Osteocyte (in vitro differentiated cells): ENCODE data around the gene MAML2. TPM values are rescaled to one million over a fixed set of nuclear protein-coding genes. Genes with fewer than 3 reads are reported as not detected.

Source experiments
- DNase-seq: peaks from one replicate; pipeline ENCODE4 v3.0.0; 2021; ENCODE audit warnings: mixed read lengths; ENCODE audit not compliant: unreplicated experiment; ENCODE audit errors: extremely low spot score
- H3K27ac Mint-ChIP-seq: one replicate; pipeline ENCODE4 v1.8.0; 2021; ENCODE audit warnings: mild to moderate bottlenecking, mixed read lengths; ENCODE audit not compliant: unreplicated experiment
- H3K27me3 Mint-ChIP-seq: one replicate; pipeline ENCODE4 v1.8.0; 2021; ENCODE audit warnings: mixed read lengths; ENCODE audit not compliant: unreplicated experiment
- H3K36me3 Mint-ChIP-seq: one replicate; pipeline ENCODE4 v1.8.0; 2021; ENCODE audit warnings: mixed read lengths; ENCODE audit not compliant: unreplicated experiment
- H3K4me1 Mint-ChIP-seq: one replicate; pipeline ENCODE4 v1.8.0; 2021; ENCODE audit warnings: mixed read lengths; ENCODE audit not compliant: unreplicated experiment
- H3K4me3 Mint-ChIP-seq: one replicate; pipeline ENCODE4 v1.8.0; 2021; ENCODE audit warnings: mild to moderate bottlenecking, moderate library complexity, mixed read lengths; ENCODE audit not compliant: unreplicated experiment
- H3K9me3 Mint-ChIP-seq: one replicate; pipeline ENCODE4 v1.8.0; 2021; ENCODE audit warnings: mixed read lengths; ENCODE audit not compliant: unreplicated experiment
- total RNA-seq: library from RNA; stranded (reverse); gene quantifications from 2 replicates; pipeline ENCODE4 v1.2.1, GENCODE V29; 2021
- TF ChIP-seq, protein P1 (sequence below): fragments of 200-600 bp; sonication (generic); IDR thresholded peaks from 2 replicates; pipeline ENCODE4 v1.5.0; 2021; ENCODE audit warnings: antibody characterized with exemption, mild to moderate bottlenecking, moderate library complexity

The MAML2 gene
- total RNA-seq, 1 donor from 2014 or later = 29.3 TPM

DNA sequence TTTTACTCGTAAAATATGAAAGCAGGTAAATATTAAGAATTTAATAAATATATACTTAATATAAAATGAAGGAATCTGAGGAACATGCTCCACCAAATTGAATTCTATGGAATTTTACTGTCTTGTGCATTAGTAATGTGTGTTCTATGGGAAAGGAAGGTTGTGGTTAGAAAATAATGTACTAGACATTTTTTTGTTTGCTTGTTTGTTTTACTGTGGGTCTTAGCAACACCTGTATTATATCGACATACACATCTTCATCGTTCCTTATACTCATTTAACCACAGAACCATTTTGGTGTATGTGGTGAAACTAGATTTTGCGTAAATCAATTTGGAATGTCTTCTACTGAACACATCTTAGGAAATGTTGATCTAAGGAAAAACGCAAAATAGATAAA is 304.9 kb downstream of the MAML2 start:
- Mint-ChIP-seq H3K36me3 (peaks cover 17% of the 10 kb centered on the region), H3K27me3 (no peaks in the 10 kb centered on the region), H3K27ac (no peak overlapping the region), H3K4me1 (peaks cover 12% of the 10 kb centered on the region), H3K4me3 (no peak overlapping the region), H3K9me3 (no peaks in the 10 kb centered on the region)
- TF ChIP-seq, protein P1, sequence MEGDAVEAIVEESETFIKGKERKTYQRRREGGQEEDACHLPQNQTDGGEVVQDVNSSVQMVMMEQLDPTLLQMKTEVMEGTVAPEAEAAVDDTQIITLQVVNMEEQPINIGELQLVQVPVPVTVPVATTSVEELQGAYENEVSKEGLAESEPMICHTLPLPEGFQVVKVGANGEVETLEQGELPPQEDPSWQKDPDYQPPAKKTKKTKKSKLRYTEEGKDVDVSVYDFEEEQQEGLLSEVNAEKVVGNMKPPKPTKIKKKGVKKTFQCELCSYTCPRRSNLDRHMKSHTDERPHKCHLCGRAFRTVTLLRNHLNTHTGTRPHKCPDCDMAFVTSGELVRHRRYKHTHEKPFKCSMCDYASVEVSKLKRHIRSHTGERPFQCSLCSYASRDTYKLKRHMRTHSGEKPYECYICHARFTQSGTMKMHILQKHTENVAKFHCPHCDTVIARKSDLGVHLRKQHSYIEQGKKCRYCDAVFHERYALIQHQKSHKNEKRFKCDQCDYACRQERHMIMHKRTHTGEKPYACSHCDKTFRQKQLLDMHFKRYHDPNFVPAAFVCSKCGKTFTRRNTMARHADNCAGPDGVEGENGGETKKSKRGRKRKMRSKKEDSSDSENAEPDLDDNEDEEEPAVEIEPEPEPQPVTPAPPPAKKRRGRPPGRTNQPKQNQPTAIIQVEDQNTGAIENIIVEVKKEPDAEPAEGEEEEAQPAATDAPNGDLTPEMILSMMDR = no peak
- DNase-seq = no peak

DNA sequence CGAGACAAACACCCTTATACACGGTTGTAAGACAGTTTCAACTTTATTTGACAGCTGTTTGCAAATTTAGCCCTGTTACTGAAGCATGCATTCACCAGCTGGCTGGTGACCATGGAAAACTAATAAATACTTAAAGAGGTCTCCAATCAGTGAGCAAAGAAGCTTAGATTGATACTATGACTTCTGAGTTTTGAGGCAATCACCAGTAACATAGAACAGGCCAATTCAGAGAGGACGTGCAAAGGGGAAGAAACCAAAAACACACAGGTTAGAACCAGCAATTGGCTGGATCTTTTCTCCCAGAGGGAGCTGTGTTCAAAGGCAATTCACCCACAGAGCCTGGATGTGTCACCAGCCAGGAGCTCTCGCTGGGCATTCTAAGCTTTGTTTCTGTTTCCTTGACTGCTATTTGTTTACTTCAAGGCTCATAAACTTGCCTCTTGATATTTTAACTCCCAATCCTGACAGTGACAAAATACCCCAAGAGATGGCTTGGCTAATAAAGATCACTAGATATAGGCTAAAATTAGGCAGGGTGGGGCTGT is 305.5 kb downstream of the MAML2 start:
- Mint-ChIP-seq H3K9me3 (no peaks in the 10 kb centered on the region), H3K27ac (no peak overlapping the region)
- DNase-seq = no peak

DNA sequence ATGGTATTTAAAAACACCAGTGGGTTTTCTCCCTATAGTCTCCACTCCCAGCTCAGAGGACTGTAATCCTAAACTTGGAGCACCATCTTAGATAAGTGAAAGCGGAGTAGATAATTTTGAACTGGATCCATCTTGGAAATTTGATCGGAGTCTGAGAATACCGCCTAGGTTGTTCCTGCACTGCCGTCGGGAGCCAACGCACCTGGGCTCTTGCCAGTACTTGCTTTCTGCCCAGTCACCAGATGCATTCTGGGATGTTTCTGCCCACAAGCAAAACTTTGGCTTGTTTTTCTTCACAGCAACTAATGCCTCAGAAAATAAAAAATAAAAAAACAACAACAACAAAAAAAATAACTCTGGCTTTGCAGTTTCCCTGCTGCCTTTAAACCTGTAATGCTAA is 306.1 kb downstream of the MAML2 start:
- Mint-ChIP-seq H3K4me3 (no peak overlapping the region), H3K27me3 (no peaks in the 10 kb centered on the region), H3K27ac (no peak overlapping the region), H3K36me3 (peaks cover 12% of the 10 kb centered on the region), H3K9me3 (no peaks in the 10 kb centered on the region), H3K4me1 (peaks cover 15% of the 10 kb centered on the region)
- DNase-seq = no peak
- TF ChIP-seq, protein P1 = no peak

More for the DNA sequence above, 305.5 kb downstream of the MAML2 start:
- Mint-ChIP-seq H3K36me3 (peaks cover 15% of the 10 kb centered on the region), H3K27me3 (no peaks in the 10 kb centered on the region), H3K4me1 (peaks cover 15% of the 10 kb centered on the region), H3K4me3 (no peak overlapping the region)
- TF ChIP-seq, protein P1 = no peak

DNA sequence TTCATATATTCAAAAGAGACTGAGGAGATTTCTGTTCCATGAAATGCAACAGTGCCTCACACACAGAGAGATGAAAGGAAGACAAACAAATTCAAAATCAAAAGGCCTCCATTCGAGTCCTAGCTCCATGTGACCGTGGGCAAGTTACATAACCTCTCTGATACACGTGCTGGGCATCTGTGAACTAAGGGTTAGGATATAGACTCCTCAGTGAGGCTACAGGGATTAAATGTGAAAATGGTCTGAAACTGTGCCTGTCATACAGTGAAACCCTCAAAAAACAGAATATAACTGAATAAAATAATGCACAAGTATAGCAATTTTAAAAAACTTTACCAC is 307.3 kb downstream of the MAML2 start:
- TF ChIP-seq, protein P1 = no peak
- no peak for DNase-seq
- Mint-ChIP-seq H3K4me3 (no peak overlapping the region), H3K9me3 (no peaks in the 10 kb centered on the region), H3K4me1 (peaks cover 14% of the 10 kb centered on the region), H3K27me3 (no peaks in the 10 kb centered on the region), H3K36me3 (peaks cover 10% of the 10 kb centered on the region), H3K27ac (no peak overlapping the region)

DNA sequence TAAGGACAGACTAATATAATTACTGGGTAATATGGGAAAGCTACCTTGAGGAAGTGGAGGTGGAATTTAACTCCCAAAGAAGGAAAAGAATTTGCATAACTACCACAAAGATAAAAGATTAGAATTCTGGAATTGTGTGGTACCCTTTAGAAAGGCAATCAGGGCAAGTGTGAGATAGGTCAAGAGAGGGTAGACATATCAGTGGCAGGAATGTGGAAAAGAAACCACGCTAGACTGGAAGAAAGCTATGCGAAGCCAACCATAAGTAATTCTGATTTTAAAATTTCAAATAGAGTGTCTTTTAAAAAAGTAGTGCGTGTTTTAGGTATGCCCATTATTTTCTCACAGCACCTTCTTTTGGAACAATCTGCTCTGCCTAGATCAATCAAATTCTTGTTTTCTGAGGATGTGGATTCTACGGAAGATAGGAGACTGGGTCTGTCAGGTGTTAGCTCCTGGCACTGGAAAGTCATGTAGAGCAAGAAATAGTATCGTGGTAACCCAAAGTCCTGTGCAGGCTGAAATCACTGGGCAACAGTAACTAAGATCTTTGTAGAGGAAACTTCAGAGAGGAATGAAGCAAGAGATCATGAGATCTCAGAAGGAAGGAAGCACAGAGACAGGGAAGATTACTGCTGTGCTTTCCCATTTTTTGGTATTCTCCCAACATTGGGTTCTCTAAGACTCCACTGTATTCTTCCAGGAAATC is 307.8 kb downstream of the MAML2 start:
- H3K27me3 Mint-ChIP-seq = no peaks in the 10 kb centered on the region

More for the DNA sequence above, 307.8 kb downstream of the MAML2 start:
- Mint-ChIP-seq H3K9me3 (no peaks in the 10 kb centered on the region), H3K4me1 (peaks cover 14% of the 10 kb centered on the region), H3K27ac (no peak overlapping the region), H3K4me3 (no peak overlapping the region), H3K36me3 (peaks cover 10% of the 10 kb centered on the region)
- TF ChIP-seq, protein P1 = no peak
- no peak for DNase-seq
